ENCODE measurements around the gene TOR4A. TPM values are rescaled to one million over a fixed set of nuclear protein-coding genes. Genes with fewer than 3 reads are reported as not detected.
A peak's percentile ranks its signal among the peaks of the same experiment; 100 is the strongest.

TOR4A gene
- total RNA-seq, 1 experiment from 2014 or later: 28.9 TPM

- intact Hi-C loops (cut with micrococcal nuclease): no loop called here
- Histone ChIP-seq H3F3A (ENCODE audit: low read length, unreplicated experiment) (no peaks in the 10 kb centered on the region), H3K9ac (ENCODE audit: low read length) (peak overlapping the region; percentile 91), H3K27ac (ENCODE audit: low read length) (no peak overlapping the region), H3K36me3 (ENCODE audit: low read depth, low read length) (no peaks in the 10 kb centered on the region; the same call in 1 of the 2 replicates), H3K4me1 (ENCODE audit: insufficient read depth, low read length) (peaks cover 15% of the 10 kb centered on the region; the same call in 1 of the 2 replicates), H3K9me2 (replicated peaks; ENCODE audit: low read length) (no peaks in the 10 kb centered on the region), H4K20me1 (ENCODE audit: low read length) (no peaks in the 10 kb centered on the region), H2AFZ (ENCODE audit: low read length) (peak overlapping the region; percentile 74), H3K79me2 (ENCODE audit: low read length) (peaks cover 18% of the 10 kb centered on the region), H3K9me3 (ENCODE audit: low read length) (no peaks in the 10 kb centered on the region), H3K4me2 (ENCODE audit: low read length) (peak overlapping the region; percentile 94), H3K4me3 (ENCODE audit: low read length) (peak overlapping the region; percentile 93), H3K27me3 (ENCODE audit: low read length) (no peaks in the 10 kb centered on the region)
- ATAC-seq: peak; percentile 55
- POLR2A ChIA-PET (ENCODE audit: unreplicated experiment): no interaction called here
- no TSS peak for BruUV-seq (replicated peaks)
- TF ChIP-seq EZH2 (IDR thresholded peaks at IDR 0.05; ENCODE audit: low read length, unreplicated experiment) (no peak), EZH2phosphoT487 (IDR thresholded peaks at IDR 0.05; ENCODE audit: borderline replicate concordance, low read length) (no peak), CTCF (conservative IDR thresholded peaks at IDR 0.05; ENCODE audit: low read depth, low read length) (no peak)
- DNase-seq: peak; percentile 6
- CTCF ChIA-PET: no interaction called here
Observed at GRCh38 chr9:137255448-137256114, 21.9 kb upstream of the TOR4A start.

GRCh38 chr9:137256362-137256761 lies 21.2 kb upstream of the TOR4A start:
- CTCF ChIA-PET: no interaction called here
- no peaks in the 10 kb centered on the region for H3F3A ChIP-seq (ENCODE audit: low read length, unreplicated experiment)
- intact Hi-C loops (cut with micrococcal nuclease): no loop called here
- H3K9me2 ChIP-seq (replicated peaks; ENCODE audit: low read length): no peaks in the 10 kb centered on the region
- H3K4me3 ChIP-seq (ENCODE audit: low read length): peak overlapping the region; percentile 93
- no peak for ATAC-seq
- no peak for DNase-seq
- peak overlapping the region; percentile 94 for H3K4me2 ChIP-seq (ENCODE audit: low read length)
- TF ChIP-seq CTCF (conservative IDR thresholded peaks at IDR 0.05; ENCODE audit: low read depth, low read length): no peak
- TF ChIP-seq EZH2phosphoT487 (IDR thresholded peaks at IDR 0.05; ENCODE audit: borderline replicate concordance, low read length): no peak
- TF ChIP-seq EZH2 (IDR thresholded peaks at IDR 0.05; ENCODE audit: low read length, unreplicated experiment): no peak
- H3K9me3 ChIP-seq (ENCODE audit: low read length): no peaks in the 10 kb centered on the region
- H2AFZ ChIP-seq (ENCODE audit: low read length): no peak overlapping the region
- BruUV-seq (replicated peaks): no TSS peak
- H3K27me3 ChIP-seq (ENCODE audit: low read length): no peaks in the 10 kb centered on the region
- no peaks in the 10 kb centered on the region; the same call in 1 of the 2 replicates for H3K36me3 ChIP-seq (ENCODE audit: low read depth, low read length)
- peaks cover 15% of the 10 kb centered on the region; the same call in 1 of the 2 replicates for H3K4me1 ChIP-seq (ENCODE audit: insufficient read depth, low read length)
- H4K20me1 ChIP-seq (ENCODE audit: low read length): no peaks in the 10 kb centered on the region
- peak overlapping the region; percentile 91; the same call in 1 of the 2 replicates for H3K9ac ChIP-seq (ENCODE audit: low read length)
- no peak overlapping the region for H3K27ac ChIP-seq (ENCODE audit: low read length)
- H3K79me2 ChIP-seq (ENCODE audit: low read length): peaks cover 18% of the 10 kb centered on the region
- POLR2A ChIA-PET (ENCODE audit: unreplicated experiment): no interaction called here

GRCh38 chr9:137256856-137257255 lies 20.7 kb upstream of the TOR4A start:
- no peaks in the 10 kb centered on the region; the same call in 1 of the 2 replicates for H3K36me3 ChIP-seq (ENCODE audit: low read depth, low read length)
- peaks cover 15% of the 10 kb centered on the region; the same call in 1 of the 2 replicates for H3K4me1 ChIP-seq (ENCODE audit: insufficient read depth, low read length)
- no peaks in the 10 kb centered on the region for H4K20me1 ChIP-seq (ENCODE audit: low read length)
- H3F3A ChIP-seq (ENCODE audit: low read length, unreplicated experiment): no peaks in the 10 kb centered on the region
- no peak for DNase-seq
- ATAC-seq: no peak
- H2AFZ ChIP-seq (ENCODE audit: low read length): no peak overlapping the region
- H3K9me3 ChIP-seq (ENCODE audit: low read length): no peaks in the 10 kb centered on the region
- H3K27me3 ChIP-seq (ENCODE audit: low read length): no peaks in the 10 kb centered on the region
- intact Hi-C loops (cut with micrococcal nuclease): no loop called here
- ChIA-PET CTCF (no interaction called here), POLR2A (ENCODE audit: unreplicated experiment) (no interaction called here)
- H3K79me2 ChIP-seq (ENCODE audit: low read length): peaks cover 18% of the 10 kb centered on the region
- peak overlapping the region; percentile 93 for H3K4me3 ChIP-seq (ENCODE audit: low read length)
- TF ChIP-seq EZH2 (IDR thresholded peaks at IDR 0.05; ENCODE audit: low read length, unreplicated experiment) (no peak), CTCF (conservative IDR thresholded peaks at IDR 0.05; ENCODE audit: low read depth, low read length) (no peak), EZH2phosphoT487 (IDR thresholded peaks at IDR 0.05; ENCODE audit: borderline replicate concordance, low read length) (no peak)
- H3K4me2 ChIP-seq (ENCODE audit: low read length): peak overlapping the region; percentile 94
- no peak overlapping the region for H3K9ac ChIP-seq (ENCODE audit: low read length)
- BruUV-seq (replicated peaks): no TSS peak
- no peak overlapping the region for H3K27ac ChIP-seq (ENCODE audit: low read length)
- no peaks in the 10 kb centered on the region for H3K9me2 ChIP-seq (replicated peaks; ENCODE audit: low read length)
